K562 (cell line): ENCODE data around the gene ATP7B.

ENCODE experiments used
- ATF2 ChIP-seq: sonication (generic); formaldehyde crosslinking; IDR thresholded peaks from 2 replicates; pipeline ENCODE4 v1.8.1; 2022; ENCODE audit warnings: missing genetic modification reagents
- CTCF ChIP-seq, 3 experiments: IDR thresholded peaks in 2 of 3; conservative IDR thresholded peaks in 1 of 3; 2 replicates each; pipeline ENCODE4 v1.5.1; 2011 to 2012; ENCODE audit warnings: low read length in 3 of 3, mild to moderate bottlenecking in 3 of 3, control low read depth in 2 of 3, improper control_type of control experiment in 1 of 3, inconsistent platforms in 1 of 3, low read depth in 1 of 3, mixed read lengths in 1 of 3, moderate library complexity in 1 of 3; ENCODE audit not compliant: insufficient read depth in 2 of 3
- DEAF1 ChIP-seq: fragments of 450-650 bp; formaldehyde crosslinking; IDR thresholded peaks from 2 replicates; pipeline ENCODE4 v1.4.0; 2020; ENCODE audit warnings: mild to moderate bottlenecking, moderate library complexity
- ETV6 ChIP-seq, 3 experiments: fragments of 150-350 bp in 1 of 3; sonication (generic) in 1 of 3; formaldehyde crosslinking in 1 of 3; IDR thresholded peaks; 2 replicates each; pipeline versions ENCODE4 v1.6.1 to v1.8.0; 2014 to 2022; ENCODE audit warnings: borderline replicate concordance in 2 of 3, low read depth in 2 of 3, antibody characterized with exemption in 1 of 3, low read length in 1 of 3, mild to moderate bottlenecking in 1 of 3, missing genetic modification reagents in 1 of 3
- NBN ChIP-seq: fragments of 450-650 bp; IDR thresholded peaks from 2 replicates; pipeline ENCODE4 v1.6.1; 2016; ENCODE audit warnings: low read depth, mild to moderate bottlenecking
- NR2C2 ChIP-seq, 2 experiments: fragments of 200-800 bp in 1 of 2; sonication (Bioruptor generic) in 1 of 2; sonication (generic) in 1 of 2; formaldehyde crosslinking in 1 of 2; IDR thresholded peaks; 2 replicates each; pipeline versions ENCODE4 v1.6.1 to v1.8.0; 2016 to 2022; ENCODE audit warnings: mild to moderate bottlenecking in 1 of 2, missing compliant biosample characterization in 1 of 2, missing genetic modification characterization in 1 of 2, missing genetic modification reagents in 1 of 2
- TAF1 ChIP-seq: IDR thresholded peaks from 2 replicates; pipeline ENCODE4 v1.6.1; 2011; ENCODE audit warnings: mild to moderate bottlenecking, low read length, moderate library complexity; ENCODE audit not compliant: insufficient read depth, control insufficient read depth, severe bottlenecking; ENCODE audit errors: extremely low read depth
- ZKSCAN1 ChIP-seq: fragments of 150-350 bp; IDR thresholded peaks from 2 replicates; pipeline ENCODE4 v1.6.1; 2016; ENCODE audit warnings: low read depth, low read length
- ZNF384 ChIP-seq: IDR thresholded peaks from 2 replicates; pipeline ENCODE4 v1.6.1; 2012; ENCODE audit warnings: low read depth, low read length, improper control_type of control experiment
- ZSCAN29 ChIP-seq: fragments of 450-650 bp; IDR thresholded peaks from 2 replicates; pipeline ENCODE4 v1.6.1; 2017
- ZZZ3 ChIP-seq: fragments of 450-650 bp; IDR thresholded peaks from 2 replicates; pipeline ENCODE4 v1.6.1; 2016; ENCODE audit warnings: antibody characterized with exemption, mild to moderate bottlenecking, moderate library complexity
- TF ChIP-seq, protein P1 (sequence below), 2 experiments: fragments of 450-650 bp in 1 of 2; sonication (generic) in 1 of 2; formaldehyde crosslinking in 1 of 2; IDR thresholded peaks in 1 of 2; conservative IDR thresholded peaks in 1 of 2; 2 replicates each; pipeline versions ENCODE4 v1.6.1 to v1.8.1; 2016 to 2023; ENCODE audit warnings: mild to moderate bottlenecking in 2 of 2, moderate library complexity in 2 of 2, inconsistent platforms in 1 of 2, missing genetic modification reagents in 1 of 2
- TF ChIP-seq, protein P2 (sequence below): sonication (generic); formaldehyde crosslinking; IDR thresholded peaks from 2 replicates; pipeline ENCODE4 v1.5.0; 2020; ENCODE audit warnings: missing genetic modification reagents

DNA sequence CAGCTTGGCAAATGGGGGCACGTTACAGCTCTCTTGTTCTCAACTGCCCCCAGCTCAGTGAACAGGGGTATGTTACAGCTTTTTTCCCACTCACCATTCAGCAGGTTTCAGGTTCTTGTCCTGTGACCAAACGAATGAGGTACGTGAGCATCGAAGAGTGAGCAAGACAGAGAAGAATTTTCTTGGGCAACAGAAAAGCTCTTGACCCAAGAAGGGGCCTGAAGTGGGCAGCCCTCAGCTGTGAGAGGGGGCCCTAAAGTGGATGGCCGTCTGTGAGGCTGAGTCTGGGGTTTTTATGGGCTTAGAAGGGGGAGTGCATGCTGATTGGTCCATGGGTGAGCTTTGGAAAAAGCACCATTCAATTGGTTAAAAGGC lies 128.0 kb downstream of the ATP7B start:
- TF ChIP-seq, protein P1, sequence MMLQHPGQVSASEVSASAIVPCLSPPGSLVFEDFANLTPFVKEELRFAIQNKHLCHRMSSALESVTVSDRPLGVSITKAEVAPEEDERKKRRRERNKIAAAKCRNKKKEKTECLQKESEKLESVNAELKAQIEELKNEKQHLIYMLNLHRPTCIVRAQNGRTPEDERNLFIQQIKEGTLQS (IDR thresholded peaks at IDR 0.05), result no peak
- TF ChIP-seq, protein P1 (CRISPR knock-in tag; conservative IDR thresholded peaks at IDR 0.05), result no peak
- TF ChIP-seq TAF1 (no peak), DEAF1 (no peak), CTCF (IDR thresholded peaks at IDR 0.05 in 2 of 3, conservative IDR thresholded peaks at IDR 0.05 in 1 of 3; ENCODE audit: insufficient read depth in 2 of 3, low read depth in 1 of 3, low read length in 3 of 3) (no peak), ZSCAN29 (no peak), ETV6 (IDR thresholded peaks at IDR 0.05; ENCODE audit: borderline replicate concordance in 1 of 2, low read depth in 2 of 2, low read length in 1 of 2) (no peak), ETV6 (CRISPR knock-in tag; IDR thresholded peaks at IDR 0.05; ENCODE audit: borderline replicate concordance) (no peak), ATF2 (CRISPR knock-in tag) (no peak), NR2C2 (CRISPR knock-in tag; IDR thresholded peaks at IDR 0.05) (no peak), NR2C2 (tag; IDR thresholded peaks at IDR 0.05) (no peak), ZNF384 (no peak), ZKSCAN1 (no peak), ZZZ3 (no peak), NBN (no peak)
- TF ChIP-seq, protein P2, sequence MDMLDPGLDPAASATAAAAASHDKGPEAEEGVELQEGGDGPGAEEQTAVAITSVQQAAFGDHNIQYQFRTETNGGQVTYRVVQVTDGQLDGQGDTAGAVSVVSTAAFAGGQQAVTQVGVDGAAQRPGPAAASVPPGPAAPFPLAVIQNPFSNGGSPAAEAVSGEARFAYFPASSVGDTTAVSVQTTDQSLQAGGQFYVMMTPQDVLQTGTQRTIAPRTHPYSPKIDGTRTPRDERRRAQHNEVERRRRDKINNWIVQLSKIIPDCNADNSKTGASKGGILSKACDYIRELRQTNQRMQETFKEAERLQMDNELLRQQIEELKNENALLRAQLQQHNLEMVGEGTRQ (CRISPR knock-in tag), result no peak
